ENCODE results near the gene TAS2R40.

The TAS2R40 gene

DNA sequence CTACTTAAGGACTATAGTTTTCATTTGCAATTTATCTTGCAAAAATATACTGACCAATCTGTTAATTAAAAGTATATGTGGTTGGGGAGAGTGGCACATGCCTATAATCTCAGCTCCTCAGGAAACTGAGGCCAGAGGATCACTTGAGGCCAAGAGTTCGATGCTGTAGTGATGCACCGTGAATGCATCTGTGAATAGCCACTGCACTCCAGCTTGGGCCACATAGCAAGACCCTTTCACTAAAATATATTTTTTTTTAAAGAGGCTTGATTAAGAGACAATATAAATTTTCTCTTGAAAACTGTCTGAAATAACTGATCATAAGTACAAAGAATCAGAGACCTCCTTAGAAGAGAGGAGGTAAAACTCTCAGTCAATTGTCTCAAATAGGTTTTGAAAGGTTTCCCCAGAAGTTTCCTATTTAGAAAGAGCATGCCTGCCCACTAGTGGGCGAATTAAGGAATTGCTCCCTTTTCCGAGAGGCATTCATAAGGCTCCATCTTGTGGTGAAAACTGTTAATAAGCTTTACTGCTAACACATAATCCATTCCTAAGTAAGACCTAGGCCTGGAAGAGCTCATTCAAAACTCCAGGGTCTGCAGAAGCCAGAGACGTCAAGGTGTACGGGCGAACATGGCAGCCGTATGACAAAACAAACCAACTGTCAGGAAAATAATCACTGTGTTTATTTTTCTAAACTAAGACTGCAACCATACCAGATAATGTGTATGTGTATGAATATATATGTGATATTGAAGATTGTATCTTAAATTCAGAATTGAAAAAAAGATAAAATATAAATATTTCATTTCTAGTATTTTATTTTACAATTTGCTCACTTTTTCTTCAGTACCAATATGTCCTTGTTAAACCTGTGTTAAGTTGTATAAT is 6.8 kb upstream of the TAS2R40 start:
- TF ChIP-seq CTCF (conservative IDR thresholded peaks at IDR 0.05), result peak; percentile 99
- H3K27ac ChIP-seq, result peak overlapping the region; percentile 1; the same call in 1 of the 2 replicates

DNA sequence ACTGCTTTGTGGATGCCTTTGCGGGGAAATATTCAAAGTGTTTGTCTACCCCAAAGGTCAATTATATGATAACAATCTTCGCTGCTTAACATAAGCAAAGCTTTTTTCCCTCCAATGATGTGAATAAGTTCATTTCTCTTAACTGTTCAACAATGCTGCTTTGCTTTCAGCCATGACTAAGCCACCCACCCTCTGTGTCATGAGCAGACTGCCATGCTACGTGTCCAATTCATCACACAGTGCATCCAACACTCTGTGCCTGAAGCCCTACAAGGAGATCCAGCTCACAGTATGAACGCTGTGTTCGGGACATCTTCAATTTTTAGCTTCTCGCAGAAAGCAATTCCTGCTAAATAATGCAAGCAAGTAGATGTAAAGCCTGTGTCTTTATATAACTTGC is 5.7 kb upstream of the TAS2R40 start:
- TF ChIP-seq CTCF (conservative IDR thresholded peaks at IDR 0.05), result no peak
- H3K27ac ChIP-seq, result no peak overlapping the region

DNA sequence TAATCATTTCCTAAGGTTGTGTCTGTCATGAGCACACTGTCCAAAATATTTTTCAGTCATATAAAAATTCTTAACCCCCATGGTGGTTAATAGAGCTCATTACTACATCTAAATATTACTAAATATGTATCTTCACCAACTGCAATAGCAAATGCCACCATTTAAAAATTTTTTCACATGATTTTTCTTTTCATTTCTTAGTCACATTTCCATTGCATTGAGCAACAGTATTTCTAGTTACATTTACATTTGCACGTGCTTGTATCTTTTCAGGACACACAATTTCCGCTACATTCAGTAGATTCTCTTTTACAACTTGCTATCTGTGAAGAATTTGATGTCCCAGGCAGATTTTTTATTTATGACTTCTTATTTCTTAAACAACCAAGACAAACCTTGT is 5.2 kb upstream of the TAS2R40 start:
- TF ChIP-seq CTCF (conservative IDR thresholded peaks at IDR 0.05), result no peak
- no peak overlapping the region for H3K27ac ChIP-seq

DNA sequence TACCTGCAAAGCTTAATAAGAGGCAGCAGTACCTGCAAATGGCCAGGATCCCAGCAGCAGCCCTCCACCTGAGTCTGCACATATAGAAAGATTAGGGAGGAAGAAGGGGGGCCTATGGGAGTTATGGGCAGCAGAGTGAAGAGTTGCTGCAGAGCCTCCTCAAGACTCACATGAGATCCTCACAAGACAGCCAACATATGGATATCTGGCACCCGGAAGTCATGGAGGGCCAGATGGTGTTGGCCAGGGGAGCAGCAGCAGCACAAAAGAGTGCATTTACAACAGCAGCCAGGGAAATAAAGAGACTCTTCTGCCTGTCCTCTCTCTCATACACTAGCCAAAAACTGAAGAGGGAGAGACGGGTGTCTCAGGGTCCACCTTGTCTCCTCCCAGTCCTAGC is 4.0 kb upstream of the TAS2R40 start:
- no peak overlapping the region for H3K27ac ChIP-seq
- TF ChIP-seq CTCF (conservative IDR thresholded peaks at IDR 0.05), result no peak

DNA sequence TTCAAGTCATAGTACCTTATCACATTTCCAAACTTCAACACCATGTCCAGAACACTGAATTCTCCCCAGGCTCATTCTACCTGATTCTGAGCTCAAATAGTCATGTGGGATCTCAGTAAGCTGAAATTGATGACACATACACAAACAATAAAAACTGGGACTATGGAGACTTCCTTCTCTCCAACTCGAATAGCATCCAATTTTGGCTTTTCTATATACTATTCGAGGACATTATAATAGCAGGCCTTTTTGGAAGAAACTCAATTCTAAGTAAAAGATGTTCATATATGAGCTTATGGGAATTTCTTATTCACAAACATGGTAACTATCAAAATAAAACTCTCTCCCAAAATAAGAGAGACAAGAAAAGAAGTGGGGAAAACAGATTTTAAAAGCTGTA is 551 bp upstream of the TAS2R40 start:
- no peak for TF ChIP-seq CTCF (conservative IDR thresholded peaks at IDR 0.05)
- no peak overlapping the region for H3K27ac ChIP-seq

GRCh38 chr7:143222782-143223181 is 945 bp downstream of the TAS2R40 start:
- H3K27ac ChIP-seq, result no peak overlapping the region
- no peak for TF ChIP-seq CTCF (conservative IDR thresholded peaks at IDR 0.05)

DNA sequence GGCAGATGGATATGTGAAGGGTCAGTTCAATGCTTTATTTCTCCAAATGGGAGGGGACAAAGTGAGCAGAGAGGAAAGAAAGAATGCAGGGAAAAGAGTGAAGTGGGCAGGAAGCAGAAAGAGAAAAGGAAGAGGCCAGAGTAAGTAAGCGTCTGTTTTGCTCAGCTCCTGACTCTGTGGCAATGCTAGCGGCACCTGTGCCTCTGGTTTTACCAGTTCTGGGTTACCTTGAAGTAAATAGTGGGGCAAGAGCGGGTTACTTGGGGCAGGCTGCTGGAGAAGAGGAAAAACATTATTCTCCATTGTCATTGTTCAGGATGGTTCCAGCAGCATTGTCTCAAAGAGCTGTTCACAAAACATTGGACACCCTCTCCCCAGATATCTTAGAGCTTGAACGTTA is 1.9 kb downstream of the TAS2R40 start:
- TF ChIP-seq CTCF (conservative IDR thresholded peaks at IDR 0.05), result no peak
- peak overlapping the region; percentile 23 for H3K27ac ChIP-seq

Data from VCaP (cell line).